PFSK-1 (cell line): ENCODE data around the gene GRM1.

Source experiments
- FOXP2 ChIP-seq: optimal IDR thresholded peaks from 2 replicates; pipeline ENCODE3; 2011; ENCODE audit warnings: borderline replicate concordance, control low read depth, inconsistent platforms; ENCODE audit not compliant: insufficient read depth; ENCODE audit errors: extremely low read length, extremely low read depth
- POLR2AphosphoS5 ChIP-seq: IDR thresholded peaks from 2 replicates; pipeline ENCODE4 v1.6.1; 2012; ENCODE audit warnings: low read depth, mild to moderate bottlenecking, control low read depth, low read length, moderate library complexity
- SIN3A ChIP-seq: IDR thresholded peaks from 2 replicates; pipeline ENCODE4 v1.6.1; 2012; ENCODE audit warnings: mild to moderate bottlenecking, low read length, moderate library complexity, borderline replicate concordance; ENCODE audit not compliant: insufficient read depth
- TAF1 ChIP-seq: IDR thresholded peaks from 2 replicates; pipeline ENCODE4 v1.6.1; 2012; ENCODE audit warnings: low read length, control low read depth, borderline replicate concordance; ENCODE audit not compliant: insufficient read depth
- TF ChIP-seq, protein P1 (sequence below), 2 experiments: IDR thresholded peaks; 2 replicates each; pipeline versions ENCODE4 v1.6.1 to v1.8.0; 2011 to 2012; ENCODE audit warnings: low read depth in 2 of 2, low read length in 2 of 2, control low read depth in 1 of 2, inconsistent platforms in 1 of 2, mild to moderate bottlenecking in 1 of 2, moderate library complexity in 1 of 2; ENCODE audit not compliant: insufficient read depth in 1 of 2

The GRM1 gene

DNA sequence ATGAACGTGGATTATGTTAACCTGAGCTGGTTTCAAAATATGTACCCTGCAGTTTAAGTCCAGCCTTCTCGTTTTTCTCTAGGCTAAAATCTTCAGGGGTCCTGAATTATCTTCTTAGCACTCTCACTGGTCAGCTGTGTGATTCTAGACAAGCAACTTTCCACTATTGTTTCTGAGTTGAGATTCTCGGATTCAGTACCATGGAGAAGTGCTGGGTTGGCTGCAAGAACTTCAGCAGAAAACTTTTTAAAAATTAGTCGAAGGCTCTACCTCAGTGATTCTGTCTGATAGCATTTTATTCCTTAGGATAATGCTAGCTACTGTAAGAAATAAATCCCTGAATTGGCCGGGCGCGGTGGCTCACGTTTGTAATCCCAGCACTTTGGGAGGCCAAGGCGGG is 173.7 kb downstream of the GRM1 start:
- TF ChIP-seq FOXP2 (no peak), TAF1 (no peak), POLR2AphosphoS5 (no peak), SIN3A (no peak)
- TF ChIP-seq, protein P1, sequence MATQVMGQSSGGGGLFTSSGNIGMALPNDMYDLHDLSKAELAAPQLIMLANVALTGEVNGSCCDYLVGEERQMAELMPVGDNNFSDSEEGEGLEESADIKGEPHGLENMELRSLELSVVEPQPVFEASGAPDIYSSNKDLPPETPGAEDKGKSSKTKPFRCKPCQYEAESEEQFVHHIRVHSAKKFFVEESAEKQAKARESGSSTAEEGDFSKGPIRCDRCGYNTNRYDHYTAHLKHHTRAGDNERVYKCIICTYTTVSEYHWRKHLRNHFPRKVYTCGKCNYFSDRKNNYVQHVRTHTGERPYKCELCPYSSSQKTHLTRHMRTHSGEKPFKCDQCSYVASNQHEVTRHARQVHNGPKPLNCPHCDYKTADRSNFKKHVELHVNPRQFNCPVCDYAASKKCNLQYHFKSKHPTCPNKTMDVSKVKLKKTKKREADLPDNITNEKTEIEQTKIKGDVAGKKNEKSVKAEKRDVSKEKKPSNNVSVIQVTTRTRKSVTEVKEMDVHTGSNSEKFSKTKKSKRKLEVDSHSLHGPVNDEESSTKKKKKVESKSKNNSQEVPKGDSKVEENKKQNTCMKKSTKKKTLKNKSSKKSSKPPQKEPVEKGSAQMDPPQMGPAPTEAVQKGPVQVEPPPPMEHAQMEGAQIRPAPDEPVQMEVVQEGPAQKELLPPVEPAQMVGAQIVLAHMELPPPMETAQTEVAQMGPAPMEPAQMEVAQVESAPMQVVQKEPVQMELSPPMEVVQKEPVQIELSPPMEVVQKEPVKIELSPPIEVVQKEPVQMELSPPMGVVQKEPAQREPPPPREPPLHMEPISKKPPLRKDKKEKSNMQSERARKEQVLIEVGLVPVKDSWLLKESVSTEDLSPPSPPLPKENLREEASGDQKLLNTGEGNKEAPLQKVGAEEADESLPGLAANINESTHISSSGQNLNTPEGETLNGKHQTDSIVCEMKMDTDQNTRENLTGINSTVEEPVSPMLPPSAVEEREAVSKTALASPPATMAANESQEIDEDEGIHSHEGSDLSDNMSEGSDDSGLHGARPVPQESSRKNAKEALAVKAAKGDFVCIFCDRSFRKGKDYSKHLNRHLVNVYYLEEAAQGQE (IDR thresholded peaks at IDR 0.05; ENCODE audit: insufficient read depth in 1 of 2, low read depth in 2 of 2, low read length in 2 of 2), result peak; percentile 56 to 86; a peak in 3 of 4 replicates

- no peak for TF ChIP-seq POLR2AphosphoS5
- TF ChIP-seq, protein P1 (IDR thresholded peaks at IDR 0.05; ENCODE audit: insufficient read depth in 1 of 2, low read depth in 2 of 2, low read length in 2 of 2), result no peak
- TF ChIP-seq TAF1, result no peak
- no peak for TF ChIP-seq SIN3A
- no peak for TF ChIP-seq FOXP2
Measured at GRCh38 chr6:146209942-146210341, 181.1 kb downstream of the GRM1 start.

- TF ChIP-seq, protein P1 (IDR thresholded peaks at IDR 0.05; ENCODE audit: insufficient read depth in 1 of 2, low read depth in 2 of 2, low read length in 2 of 2), result no peak
- TF ChIP-seq TAF1 (no peak), POLR2AphosphoS5 (no peak)
Measured at GRCh38 chr6:146210406-146211083, 181.7 kb downstream of the GRM1 start.

- TF ChIP-seq TAF1 (no peak), FOXP2 (no peak), SIN3A (no peak), POLR2AphosphoS5 (no peak)
- TF ChIP-seq, protein P1 (IDR thresholded peaks at IDR 0.05; ENCODE audit: insufficient read depth in 1 of 2, low read depth in 2 of 2, low read length in 2 of 2), result no peak
Measured at GRCh38 chr6:146211646-146212045, 182.8 kb downstream of the GRM1 start.

DNA sequence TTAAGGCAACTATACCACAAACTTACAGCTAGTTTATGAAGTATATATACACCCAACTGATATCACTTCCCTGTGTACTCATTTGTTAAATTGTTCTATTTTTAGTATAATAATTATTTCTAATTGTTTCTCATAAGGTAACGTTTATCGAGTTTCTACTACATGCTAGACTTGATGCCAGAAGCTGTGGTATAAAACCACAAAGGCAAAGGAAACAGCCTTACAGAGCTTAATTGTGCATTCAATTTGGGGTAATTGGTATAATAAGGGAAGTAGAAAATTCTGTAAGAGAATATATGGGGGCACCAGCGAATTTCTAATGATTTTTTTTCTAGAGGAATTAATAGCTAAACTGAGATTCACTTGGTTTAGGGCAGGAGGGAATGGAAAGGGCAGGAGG is 183.9 kb downstream of the GRM1 start:
- TF ChIP-seq, protein P1 (IDR thresholded peaks at IDR 0.05; ENCODE audit: insufficient read depth in 1 of 2, low read depth in 2 of 2, low read length in 2 of 2), result no peak
- TF ChIP-seq SIN3A (no peak), POLR2AphosphoS5 (no peak), FOXP2 (no peak), TAF1 (no peak)
